ENCODE results near the gene RNF7. TPM values are rescaled to one million over a fixed set of nuclear protein-coding genes. Genes with fewer than 3 reads are reported as not detected.

Gene RNF7
- total RNA-seq, 2 experiments from 2014 or later = 68.8 to 72.9 TPM

- no peak overlapping the region for H3K27ac Mint-ChIP-seq
- H3K27me3 Mint-ChIP-seq = no peaks in the 10 kb centered on the region
- ChIA-PET POLR2A (no interaction called here), CTCF (no interaction called here)
- H3K4me3 Mint-ChIP-seq = no peak overlapping the region
- no peaks in the 10 kb centered on the region for H3K36me3 Mint-ChIP-seq (ENCODE audit: low read depth)
- DNase-seq = no peak
- peaks cover 32% of the 10 kb centered on the region for H3K4me1 Mint-ChIP-seq
- H3K9me3 Mint-ChIP-seq = no peaks in the 10 kb centered on the region
These were observed 54.4 kb downstream of the RNF7 start for GRCh38 chr3:141792495-141792894.

GRCh38 chr3:141793476-141794260, 55.6 kb downstream of the RNF7 start:
- Mint-ChIP-seq H3K9me3 (no peaks in the 10 kb centered on the region), H3K4me1 (peaks cover 44% of the 10 kb centered on the region), H3K27me3 (no peaks in the 10 kb centered on the region), H3K36me3 (ENCODE audit: low read depth) (no peaks in the 10 kb centered on the region), H3K4me3 (no peak overlapping the region), H3K27ac (no peak overlapping the region)
- no peak for DNase-seq
- CTCF ChIA-PET = interaction anchor here (1.2 kb wide), 1 partner anchor 55 kb away, joined by 7 read pairs; the partner anchor contains the start of gene RNF7
- POLR2A ChIA-PET = interaction anchor here (5.1 kb wide), 1 partner anchor 54 kb away, joined by 65 read pairs; the partner anchor contains the start of gene RNF7

GRCh38 chr3:141795276-141795675, 57.2 kb downstream of the RNF7 start:
- Mint-ChIP-seq H3K4me1 (peaks cover 46% of the 10 kb centered on the region), H3K9me3 (no peaks in the 10 kb centered on the region), H3K27me3 (no peaks in the 10 kb centered on the region), H3K4me3 (no peak overlapping the region), H3K27ac (no peak overlapping the region), H3K36me3 (ENCODE audit: low read depth) (no peaks in the 10 kb centered on the region)
- DNase-seq = no peak
- ChIA-PET CTCF (interaction anchor here (1.0 kb wide), 1 partner anchor 56 kb away, joined by 3 read pairs; the partner anchor contains the start of gene RNF7), POLR2A (interaction anchor here (3.2 to 5.1 kb wide), 2 partner anchors 55 to 82 kb away, joined by 31 to 65 read pairs; partner anchors contain the start of genes ATP1B3 and RNF7)

GRCh38 chr3:141795741-141796080, 57.6 kb downstream of the RNF7 start:
- peaks cover 3% of the 10 kb centered on the region for H3K9me3 Mint-ChIP-seq

GRCh38 chr3:141796081-141796888, 58.2 kb downstream of the RNF7 start:
- Mint-ChIP-seq H3K9me3 (peaks cover 3% of the 10 kb centered on the region), H3K4me1 (peaks cover 46% of the 10 kb centered on the region), H3K4me3 (peak overlapping the region; percentile 84), H3K27ac (peak overlapping the region; percentile 97), H3K27me3 (peaks cover 3% of the 10 kb centered on the region), H3K36me3 (ENCODE audit: low read depth) (no peaks in the 10 kb centered on the region)
- POLR2A ChIA-PET = interaction anchor here (0.8 to 5.1 kb wide), 15 partner anchors 8 to 928 kb away, joined by 3 to 65 read pairs (median 5); partner anchors contain the start of genes ATP1B3, ATR, GRK7 and RNF7
- CTCF ChIA-PET = interaction anchor here (1.0 to 2.8 kb wide), 7 partner anchors 29 to 117 kb away, joined by 4 to 31 read pairs (median 6); partner anchors contain the start of genes ATP1B3 and RNF7
- DNase-seq = peak; percentile 80

More at GRCh38 chr3:141795741-141796080, 57.6 kb downstream of the RNF7 start:
- POLR2A ChIA-PET = interaction anchor here (0.9 to 5.1 kb wide), 7 partner anchors 28 to 783 kb away, joined by 3 to 65 read pairs (median 8); partner anchors contain the start of genes ATP1B3, ATR and RNF7
- CTCF ChIA-PET = interaction anchor here (1.8 to 2.8 kb wide), 3 partner anchors 80 to 117 kb away, joined by 6 to 28 read pairs (median 13); partner anchors contain the start of gene ATP1B3
- H3K36me3 Mint-ChIP-seq (ENCODE audit: low read depth) = no peaks in the 10 kb centered on the region
- H3K27ac Mint-ChIP-seq = peak overlapping the region; percentile 97
- H3K27me3 Mint-ChIP-seq = peaks cover 3% of the 10 kb centered on the region
- no peak overlapping the region for H3K4me3 Mint-ChIP-seq
- DNase-seq = no peak
- H3K4me1 Mint-ChIP-seq = peaks cover 46% of the 10 kb centered on the region

Other genes with a start within 250 kb of the RNF7 start
- not detected for gene GRK7, start 25.1 kb downstream of the RNF7 start, total RNA-seq
- gene ATP1B3, start 138.3 kb downstream of the RNF7 start, total RNA-seq = 100 to 1,000 TPM; 107 to 120 TPM